Mesenchymal stem cell (in vitro differentiated cells and primary cell): Measurements from ENCODE around the gene SF3A1. TPM values are rescaled to one million over a fixed set of nuclear protein-coding genes. Genes with fewer than 3 reads are reported as not detected.
A peak's percentile ranks its signal among the peaks of the same experiment; 100 is the strongest.

Experiments
- DNase-seq: peaks from one replicate; pipeline ENCODE4 v3.0.0-alpha.2; 2013
- H2AFZ ChIP-seq: one replicate; pipeline ENCODE4 v1.6.1; 2013; ENCODE audit warnings: low read depth, mild to moderate bottlenecking, control low read depth, inconsistent platforms, low read length, moderate library complexity
- H2AK5ac ChIP-seq: 2 replicates; pipeline ENCODE4 v1.6.1; 2013; ENCODE audit warnings: low read length, moderate library complexity, mild to moderate bottlenecking, inconsistent platforms; ENCODE audit not compliant: severe bottlenecking
- H2BK120ac ChIP-seq: one replicate; pipeline ENCODE4 v1.6.1; 2013; ENCODE audit warnings: low read depth, mild to moderate bottlenecking, inconsistent platforms, low read length, moderate library complexity
- H2BK12ac ChIP-seq, 2 experiments: one replicate each; pipeline ENCODE4 v1.6.1; 2013; ENCODE audit warnings: inconsistent platforms in 2 of 2, low read length in 2 of 2, mild to moderate bottlenecking in 2 of 2, moderate library complexity in 2 of 2, control low read depth in 1 of 2
- H2BK15ac ChIP-seq: one replicate; pipeline ENCODE4 v1.6.1; 2013; ENCODE audit warnings: mild to moderate bottlenecking, low read depth, inconsistent platforms; ENCODE audit not compliant: poor library complexity, severe bottlenecking
- H2BK5ac ChIP-seq: 2 replicates; pipeline ENCODE4 v1.6.1; 2013; ENCODE audit warnings: low read depth, mild to moderate bottlenecking, low read length, control low read depth, inconsistent platforms; ENCODE audit not compliant: poor library complexity, severe bottlenecking
- H3K14ac ChIP-seq, 2 experiments: one replicate each; pipeline ENCODE4 v1.6.1; 2013; ENCODE audit warnings: inconsistent platforms in 2 of 2, low read length in 2 of 2, control low read depth in 1 of 2, mild to moderate bottlenecking in 1 of 2, moderate library complexity in 1 of 2
- H3K18ac ChIP-seq, 2 experiments: one replicate each; pipeline ENCODE4 v1.6.1; 2013; ENCODE audit warnings: inconsistent platforms in 2 of 2, low read length in 2 of 2, control low read depth in 1 of 2, low read depth in 1 of 2, mild to moderate bottlenecking in 1 of 2
- H3K23ac ChIP-seq, 2 experiments: one replicate each; pipeline ENCODE4 v1.6.1; 2013; ENCODE audit warnings: inconsistent platforms in 2 of 2, low read length in 2 of 2, mild to moderate bottlenecking in 2 of 2, moderate library complexity in 2 of 2, control low read depth in 1 of 2
- H3K27ac ChIP-seq: 2 replicates; pipeline ENCODE4 v1.5.1; 2013; ENCODE audit warnings: mild to moderate bottlenecking, moderate library complexity, low read length, control low read depth, inconsistent platforms; ENCODE audit not compliant: poor library complexity, severe bottlenecking
- H3K27me3 ChIP-seq, 2 experiments: 2 replicates each; pipeline versions ENCODE4 v1.6.1 to v1.7.0; 2013; ENCODE audit warnings: low read length in 2 of 2, mild to moderate bottlenecking in 2 of 2, moderate library complexity in 2 of 2, control low read depth in 1 of 2, inconsistent platforms in 1 of 2; ENCODE audit not compliant: control insufficient read depth in 1 of 2, insufficient read depth in 1 of 2
- H3K36me3 ChIP-seq, 2 experiments: 2 replicates each; pipeline versions ENCODE4 v1.6.1 to v1.7.0; 2013; ENCODE audit warnings: low read length in 2 of 2, control low read depth in 1 of 2, inconsistent platforms in 1 of 2, low read depth in 1 of 2, mild to moderate bottlenecking in 1 of 2; ENCODE audit not compliant: insufficient read depth in 2 of 2, control insufficient read depth in 1 of 2
- H3K4ac ChIP-seq, 2 experiments: one replicate each; pipeline ENCODE4 v1.6.1; 2013; ENCODE audit warnings: inconsistent platforms in 2 of 2, low read length in 2 of 2, mild to moderate bottlenecking in 2 of 2, moderate library complexity in 2 of 2, control low read depth in 1 of 2, low read depth in 1 of 2
- H3K4me1 ChIP-seq: 2 replicates; pipeline ENCODE4 v1.6.1; 2013; ENCODE audit warnings: low read depth, low read length, control low read depth; ENCODE audit not compliant: control insufficient read depth, insufficient read depth
- H3K4me2 ChIP-seq: 2 replicates; pipeline ENCODE4 v1.6.1; 2013; ENCODE audit warnings: low read length, mild to moderate bottlenecking, inconsistent platforms; ENCODE audit not compliant: poor library complexity, severe bottlenecking
- H3K4me3 ChIP-seq, 2 experiments: 2 replicates each; pipeline versions ENCODE4 v1.5.1 to v1.7.0; 2013; ENCODE audit warnings: low read length in 2 of 2, mild to moderate bottlenecking in 2 of 2, control low read depth in 1 of 2, low read depth in 1 of 2; ENCODE audit not compliant: insufficient read depth in 1 of 2
- H3K79me1 ChIP-seq: replicated peaks from 2 replicates; pipeline ENCODE4 v1.6.1; 2013; ENCODE audit warnings: mild to moderate bottlenecking, control low read depth, low read length, inconsistent platforms; ENCODE audit not compliant: poor library complexity, severe bottlenecking
- H3K9ac ChIP-seq: 2 replicates; pipeline ENCODE4 v1.7.0; 2013; ENCODE audit warnings: mild to moderate bottlenecking, low read length, moderate library complexity
- H3K9me3 ChIP-seq: 2 replicates; pipeline ENCODE4 v1.7.0; 2013; ENCODE audit warnings: mild to moderate bottlenecking, low read length; ENCODE audit not compliant: control insufficient read depth
- H4K8ac ChIP-seq: one replicate; pipeline ENCODE4 v1.6.1; 2013; ENCODE audit warnings: inconsistent platforms, mild to moderate bottlenecking, low read length, moderate library complexity
- H4K91ac ChIP-seq: one replicate; pipeline ENCODE4 v1.6.1; 2013; ENCODE audit warnings: mild to moderate bottlenecking, low read length, inconsistent platforms
- WGBS: methylation state at CpG from one replicate; pipeline ENCODE4 v1.1.7; 2013; ENCODE audit warnings: mixed read lengths; 5-methylcytosine and 5-hydroxymethylcytosine counted together
- polyA plus RNA-seq, 2 experiments: library from polyadenylated mRNA; stranded (reverse); fragments of 200-250 nt; gene quantifications; one replicate each; pipeline ENCODE4 v1.2.3, GENCODE V29; 2013

Gene SF3A1, protein sequence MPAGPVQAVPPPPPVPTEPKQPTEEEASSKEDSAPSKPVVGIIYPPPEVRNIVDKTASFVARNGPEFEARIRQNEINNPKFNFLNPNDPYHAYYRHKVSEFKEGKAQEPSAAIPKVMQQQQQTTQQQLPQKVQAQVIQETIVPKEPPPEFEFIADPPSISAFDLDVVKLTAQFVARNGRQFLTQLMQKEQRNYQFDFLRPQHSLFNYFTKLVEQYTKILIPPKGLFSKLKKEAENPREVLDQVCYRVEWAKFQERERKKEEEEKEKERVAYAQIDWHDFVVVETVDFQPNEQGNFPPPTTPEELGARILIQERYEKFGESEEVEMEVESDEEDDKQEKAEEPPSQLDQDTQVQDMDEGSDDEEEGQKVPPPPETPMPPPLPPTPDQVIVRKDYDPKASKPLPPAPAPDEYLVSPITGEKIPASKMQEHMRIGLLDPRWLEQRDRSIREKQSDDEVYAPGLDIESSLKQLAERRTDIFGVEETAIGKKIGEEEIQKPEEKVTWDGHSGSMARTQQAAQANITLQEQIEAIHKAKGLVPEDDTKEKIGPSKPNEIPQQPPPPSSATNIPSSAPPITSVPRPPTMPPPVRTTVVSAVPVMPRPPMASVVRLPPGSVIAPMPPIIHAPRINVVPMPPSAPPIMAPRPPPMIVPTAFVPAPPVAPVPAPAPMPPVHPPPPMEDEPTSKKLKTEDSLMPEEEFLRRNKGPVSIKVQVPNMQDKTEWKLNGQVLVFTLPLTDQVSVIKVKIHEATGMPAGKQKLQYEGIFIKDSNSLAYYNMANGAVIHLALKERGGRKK
- 106 TPM for polyA plus RNA-seq (2013, experiment 1 of 2)
- polyA plus RNA-seq (2013, experiment 2 of 2) = 105 TPM

DNA sequence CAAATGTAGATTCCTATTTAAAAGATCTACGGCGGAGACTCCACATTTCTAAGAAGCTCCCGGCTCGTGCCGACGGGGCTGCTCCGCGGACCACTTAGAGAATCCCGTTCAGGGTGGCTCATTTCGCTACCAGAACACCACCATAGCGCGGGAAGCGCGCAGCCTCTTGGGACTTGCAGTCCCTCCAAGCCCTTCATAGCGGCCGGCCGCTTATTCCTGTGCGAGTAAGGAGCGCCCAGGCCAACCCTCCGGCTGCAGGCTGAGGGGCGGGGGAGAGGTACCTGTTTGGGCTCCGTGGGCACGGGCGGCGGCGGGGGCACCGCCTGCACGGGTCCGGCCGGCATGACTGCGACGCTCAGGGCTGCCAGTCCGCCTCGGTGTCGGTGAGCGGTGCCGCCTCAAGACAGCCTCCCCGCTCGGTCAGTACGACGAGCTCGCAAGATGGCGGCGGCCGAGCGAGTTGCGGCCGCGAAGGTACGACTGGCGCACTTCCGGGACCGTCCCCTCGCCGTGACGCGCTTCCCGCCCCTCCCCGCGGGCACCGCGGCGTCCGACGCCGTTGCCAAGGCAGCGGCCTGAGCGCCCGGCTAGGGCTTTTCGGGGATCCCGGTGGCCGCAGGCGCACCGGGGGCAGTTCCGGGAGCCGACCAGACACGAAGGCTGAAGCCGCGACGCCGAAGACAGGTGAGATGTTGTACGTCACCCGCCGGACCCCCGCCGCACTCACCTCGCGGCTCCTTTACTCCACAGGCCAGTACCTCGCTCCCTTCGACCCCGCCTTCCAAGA lies at the start of gene SF3A1, which contains the start of gene CCDC157:
Gene SF3A1, minus strand, starts transcription at position 446 of the 787 bp plus-strand sequence. Its CDS starts 102 bp downstream, at position 344.
Gene CCDC157, plus strand, starts transcription at position 559 of the 787 bp plus-strand sequence. CDS start 8,994 bp downstream, outside the sequence.
- Histone ChIP-seq H4K8ac (peak within 1 kb of the TSS; percentile 100), H2AFZ (peak within 1 kb of the TSS; percentile 94), H2BK12ac (peak within 1 kb of the TSS in 1 of 2 experiments; percentile 38), H3K27ac (peak within 1 kb of the TSS; percentile 32), H3K36me3 (peaks cover 21 to 24% of the 10 kb centered on the region in 2 experiments), H3K9me3 (no peaks in the 10 kb centered on the region), H2BK120ac (peak within 1 kb of the TSS; percentile 96), H2BK5ac (peak within 1 kb of the TSS; percentile 22), H4K91ac (peak within 1 kb of the TSS; percentile 100), H3K4me2 (peak within 1 kb of the TSS; percentile 96), H3K9ac (peak within 1 kb of the TSS; percentile 97), H2AK5ac (no peak within 1 kb of the TSS), H3K27me3 (no peaks in the 10 kb centered on the region), H3K14ac (peak within 1 kb of the TSS in 1 of 2 experiments; percentile 88), H3K79me1 (peaks cover 20% of the 10 kb centered on the region), H3K4ac (peak within 1 kb of the TSS; percentile 62 to 98), H3K18ac (peak within 1 kb of the TSS; percentile 97 to 100), H2BK15ac (peak within 1 kb of the TSS; percentile 97), H3K23ac (peak within 1 kb of the TSS; percentile 63 to 92), H3K4me1 (peaks cover 10% of the 10 kb centered on the region), H3K4me3 (peak within 1 kb of the TSS; percentile 96 to 98)
- peak; percentile 94 for DNase-seq
- WGBS = under 1% methylated on average over 89 of the region's 91 CpGs

DNA sequence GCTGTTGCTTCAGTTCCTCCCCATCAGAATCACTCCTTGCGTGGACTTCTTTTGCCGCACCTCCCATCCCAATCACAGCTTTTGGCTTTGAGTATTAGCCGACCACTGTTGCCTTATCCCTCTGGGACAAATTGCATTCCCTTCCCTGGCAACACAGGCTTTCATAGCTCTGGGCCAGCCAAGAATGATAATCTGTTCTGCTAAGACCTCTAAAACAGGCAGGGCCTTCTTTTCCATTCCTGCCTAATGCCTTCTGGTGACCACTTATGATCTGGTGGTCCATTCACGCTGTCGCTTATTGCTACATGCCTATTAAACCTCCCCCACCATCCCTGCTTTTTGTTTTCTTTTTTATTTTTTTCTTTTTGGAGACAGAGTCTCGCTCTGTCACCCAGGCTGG lies 49.7 kb upstream of the SF3A1 start:
- no peak overlapping the region for H4K8ac ChIP-seq
- no peak overlapping the region for H3K4me2 ChIP-seq
- no peak for DNase-seq
- no peak overlapping the region for H3K4ac ChIP-seq
- H3K27ac ChIP-seq = no peak overlapping the region
- H2BK120ac ChIP-seq = no peak overlapping the region
- no peak overlapping the region for H3K9ac ChIP-seq
- H2AFZ ChIP-seq = no peak overlapping the region
- no peak overlapping the region for H3K23ac ChIP-seq
- peaks cover 5% of the 10 kb centered on the region for H3K4me1 ChIP-seq
- no peak overlapping the region for H3K4me3 ChIP-seq
- H3K14ac ChIP-seq = no peak overlapping the region
- H3K79me1 ChIP-seq = peaks cover 21% of the 10 kb centered on the region
- no peaks in the 10 kb centered on the region for H3K27me3 ChIP-seq
- 95% methylated on average over 6 of the region's 6 CpGs for WGBS
- no peak overlapping the region for H2AK5ac ChIP-seq
- H4K91ac ChIP-seq = no peak overlapping the region
- no peaks in the 10 kb centered on the region for H3K9me3 ChIP-seq
- H3K36me3 ChIP-seq = peaks cover 49 to 52% of the 10 kb centered on the region in 2 experiments
- H2BK5ac ChIP-seq = no peak overlapping the region
- no peak overlapping the region for H2BK15ac ChIP-seq
- H2BK12ac ChIP-seq = no peak overlapping the region
- no peak overlapping the region for H3K18ac ChIP-seq

DNA sequence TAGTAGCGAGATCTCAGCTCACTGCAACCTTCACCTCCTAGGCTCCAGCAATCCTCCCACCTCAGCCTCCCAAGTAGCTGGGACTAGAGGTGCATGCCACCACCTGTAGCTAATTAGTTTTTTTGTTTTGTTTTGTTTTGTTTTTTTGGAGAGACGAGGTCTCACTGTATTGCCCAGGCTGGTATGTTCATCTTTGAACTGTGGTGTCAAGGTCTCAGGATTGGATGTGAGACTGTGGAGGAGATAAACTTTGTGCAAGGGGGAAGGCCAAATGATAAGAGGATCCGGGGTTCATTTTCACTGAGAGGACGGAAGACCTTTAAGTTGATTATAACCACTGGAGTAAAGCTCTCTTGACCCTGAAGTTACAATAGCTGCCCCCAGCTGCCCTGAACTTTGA lies 49.0 kb upstream of the SF3A1 start:
- H2AK5ac ChIP-seq = no peak overlapping the region
- no peak overlapping the region for H2BK15ac ChIP-seq
- no peak overlapping the region for H2AFZ ChIP-seq
- 88% methylated on average over 3 of the region's 4 CpGs for WGBS
- H3K4me2 ChIP-seq = no peak overlapping the region
- no peak overlapping the region for H3K18ac ChIP-seq
- DNase-seq = no peak
- H3K27ac ChIP-seq = no peak overlapping the region
- H3K27me3 ChIP-seq = no peaks in the 10 kb centered on the region
- no peak overlapping the region for H2BK5ac ChIP-seq
- H3K4me1 ChIP-seq = peaks cover 5% of the 10 kb centered on the region
- H3K36me3 ChIP-seq = peaks cover 47 to 49% of the 10 kb centered on the region in 2 experiments
- H3K79me1 ChIP-seq = peaks cover 21% of the 10 kb centered on the region
- no peak overlapping the region for H3K4ac ChIP-seq
- H4K8ac ChIP-seq = no peak overlapping the region
- H2BK12ac ChIP-seq = no peak overlapping the region
- H4K91ac ChIP-seq = no peak overlapping the region
- H3K14ac ChIP-seq = no peak overlapping the region
- H3K23ac ChIP-seq = no peak overlapping the region
- H3K4me3 ChIP-seq = no peak overlapping the region
- H3K9me3 ChIP-seq = no peaks in the 10 kb centered on the region
- H2BK120ac ChIP-seq = no peak overlapping the region
- H3K9ac ChIP-seq = no peak overlapping the region
